Ectodermal cell (in vitro differentiated cells): ENCODE data around the gene AURKAIP1.

Source experiments
- H3K27ac ChIP-seq: 2 replicates; pipeline ENCODE4 v1.7.0; 2013; ENCODE audit warnings: mild to moderate bottlenecking, low read depth, low read length; ENCODE audit not compliant: insufficient read depth, poor library complexity, severe bottlenecking
- H3K27me3 ChIP-seq: 2 replicates; pipeline ENCODE4 v1.7.0; 2013; ENCODE audit warnings: mild to moderate bottlenecking, low read length; ENCODE audit not compliant: insufficient read depth, control insufficient read depth, poor library complexity, severe bottlenecking
- H3K36me3 ChIP-seq: one replicate; pipeline ENCODE4 v1.7.0; 2013; ENCODE audit warnings: low read length; ENCODE audit not compliant: control insufficient read depth, insufficient read depth
- H3K4me1 ChIP-seq: one replicate; pipeline ENCODE4 v1.7.0; 2013; ENCODE audit warnings: low read length; ENCODE audit not compliant: control insufficient read depth, insufficient read depth
- H3K4me3 ChIP-seq: 2 replicates; pipeline ENCODE4 v1.7.0; 2013; ENCODE audit warnings: low read depth, low read length, control low read depth; ENCODE audit not compliant: insufficient read depth
- H3K9me3 ChIP-seq: 2 replicates; pipeline ENCODE4 v1.7.0; 2013; ENCODE audit warnings: mild to moderate bottlenecking, low read length, moderate library complexity; ENCODE audit not compliant: control insufficient read depth
- WGBS, 2 experiments: methylation state at CpG; one replicate each; pipeline ENCODE4 v1.1.7; 2013; ENCODE audit warnings: missing lambda C conversion rate in 2 of 2; 5-methylcytosine and 5-hydroxymethylcytosine counted together

AURKAIP1 gene

GRCh38 chr1:1332031-1332755, 42.8 kb downstream of the AURKAIP1 start:
- H3K27ac ChIP-seq, result no peak overlapping the region
- H3K27me3 ChIP-seq, result no peaks in the 10 kb centered on the region
- no peaks in the 10 kb centered on the region for H3K9me3 ChIP-seq
- no peak overlapping the region for H3K4me3 ChIP-seq
- 90 to 91% methylated on average over 57 of the region's 57 CpGs for WGBS, 2 experiments
- H3K4me1 ChIP-seq, result no peaks in the 10 kb centered on the region
- no peaks in the 10 kb centered on the region for H3K36me3 ChIP-seq

GRCh38 chr1:1331068-1331965, 43.7 kb downstream of the AURKAIP1 start, which contains the start of gene TAS1R3:
TSS of gene TAS1R3 (plus strand) at chr1:1331280. CDS start at chr1:1331346, 66 bp downstream.
- H3K27me3 ChIP-seq, result no peaks in the 10 kb centered on the region
- H3K4me1 ChIP-seq, result no peaks in the 10 kb centered on the region
- WGBS, 2 experiments, result 84 to 86% methylated on average over 41 of the region's 41 CpGs
- H3K36me3 ChIP-seq, result no peaks in the 10 kb centered on the region
- H3K4me3 ChIP-seq, result no peak within 1 kb of the TSS
- H3K9me3 ChIP-seq, result no peaks in the 10 kb centered on the region
- H3K27ac ChIP-seq, result no peak within 1 kb of the TSS

- H3K27ac ChIP-seq, result no peak overlapping the region
- WGBS, 2 experiments, result 88 to 89% methylated on average over 15 of the region's 15 CpGs
- no peaks in the 10 kb centered on the region for H3K36me3 ChIP-seq
- no peak overlapping the region for H3K4me3 ChIP-seq
- H3K9me3 ChIP-seq, result no peaks in the 10 kb centered on the region
- peaks cover 2% of the 10 kb centered on the region for H3K4me1 ChIP-seq
- no peaks in the 10 kb centered on the region for H3K27me3 ChIP-seq
Observed at GRCh38 chr1:1330366-1331067, 44.5 kb downstream of the AURKAIP1 start.

GRCh38 chr1:1329304-1330210, 45.5 kb downstream of the AURKAIP1 start:
- no peak overlapping the region for H3K27ac ChIP-seq
- WGBS, 2 experiments, result 95% methylated on average over 58 of the region's 58 CpGs
- no peak overlapping the region for H3K4me3 ChIP-seq
- no peaks in the 10 kb centered on the region for H3K36me3 ChIP-seq
- peaks cover 4% of the 10 kb centered on the region for H3K4me1 ChIP-seq
- no peaks in the 10 kb centered on the region for H3K9me3 ChIP-seq
- H3K27me3 ChIP-seq, result no peaks in the 10 kb centered on the region

GRCh38 chr1:1328254-1328653, 46.8 kb downstream of the AURKAIP1 start:
- no peaks in the 10 kb centered on the region for H3K9me3 ChIP-seq
- H3K4me1 ChIP-seq, result peaks cover 4% of the 10 kb centered on the region
- WGBS, 2 experiments, result 93 to 94% methylated on average over 15 of the region's 15 CpGs
- no peak overlapping the region for H3K4me3 ChIP-seq
- H3K27me3 ChIP-seq, result no peaks in the 10 kb centered on the region
- no peak overlapping the region for H3K27ac ChIP-seq
- no peaks in the 10 kb centered on the region for H3K36me3 ChIP-seq

- no peaks in the 10 kb centered on the region for H3K27me3 ChIP-seq
- WGBS, 2 experiments, result 93 to 94% methylated on average over 40 of the region's 40 CpGs
- no peak overlapping the region for H3K27ac ChIP-seq
Observed at GRCh38 chr1:1327291-1327690, 47.7 kb downstream of the AURKAIP1 start.

GRCh38 chr1:1326075-1326605, 48.9 kb downstream of the AURKAIP1 start:
- 92 to 95% methylated on average over 8 of the region's 8 CpGs for WGBS, 2 experiments
- Histone ChIP-seq H3K27me3 (no peaks in the 10 kb centered on the region), H3K27ac (no peak overlapping the region), H3K4me1 (peaks cover 4% of the 10 kb centered on the region), H3K36me3 (peaks cover under 1% of the 10 kb centered on the region), H3K4me3 (no peak overlapping the region), H3K9me3 (no peaks in the 10 kb centered on the region)

More at GRCh38 chr1:1327291-1327690, 47.7 kb downstream of the AURKAIP1 start:
- H3K36me3 ChIP-seq, result no peaks in the 10 kb centered on the region
- peaks cover 4% of the 10 kb centered on the region for H3K4me1 ChIP-seq
- H3K9me3 ChIP-seq, result no peaks in the 10 kb centered on the region
- H3K4me3 ChIP-seq, result no peak overlapping the region

GRCh38 chr1:1325288-1326074, 49.5 kb downstream of the AURKAIP1 start:
- WGBS, 2 experiments, result 83 to 87% methylated on average over 16 of the region's 16 CpGs
- Histone ChIP-seq H3K9me3 (no peaks in the 10 kb centered on the region), H3K27ac (no peak overlapping the region), H3K36me3 (peaks cover 7% of the 10 kb centered on the region), H3K4me3 (peak overlapping the region; percentile 81), H3K27me3 (no peaks in the 10 kb centered on the region), H3K4me1 (peaks cover 4% of the 10 kb centered on the region)
